ENCODE measurements around the gene NOP53. TPM values are rescaled to one million over a fixed set of nuclear protein-coding genes. Genes with fewer than 3 reads are reported as not detected.
"Not testable (repeated sequence)": the region's sequence is repeated elsewhere in the genome, so short reads cannot be mapped to it uniquely, and the experiment has no call there.

NOP53 gene
- total RNA-seq, 1 experiment from 2014 or later, result 146 TPM

- ChIA-PET CTCF (no interaction called here), POLR2A (ENCODE audit: low non-redundant PET) (no interaction called here)
These were observed 57.2 kb downstream of the NOP53 start for GRCh38 chr19:47802521-47803043.

GRCh38 chr19:47803148-47803547 lies 57.8 kb downstream of the NOP53 start:
- POLR2A ChIA-PET (ENCODE audit: low non-redundant PET); H3K4me3 ChIP-seq (ENCODE audit: low read depth, low read length, poor library complexity, severe bottlenecking); H3K9me3 ChIP-seq (ENCODE audit: low read depth, low read length, poor library complexity, severe bottlenecking); BruUV-seq (replicated peaks); H3K27me3 ChIP-seq (replicated peaks; ENCODE audit: insufficient read depth, low read depth, low read length, poor library complexity); H3K4me1 ChIP-seq (ENCODE audit: insufficient read depth, low read length, poor library complexity, severe bottlenecking); DNase-seq (ENCODE audit: low spot score); intact Hi-C loops (cut with micrococcal nuclease; ENCODE audit: unreplicated experiment); CTCF ChIA-PET; H3K36me3 ChIP-seq (ENCODE audit: insufficient read depth, low read length, poor library complexity, severe bottlenecking); H3K27ac ChIP-seq (ENCODE audit: low read depth, low read length, poor library complexity, severe bottlenecking): not testable (repeated sequence)

More at GRCh38 chr19:47802521-47803043, 57.2 kb downstream of the NOP53 start:
- Histone ChIP-seq H3K27ac (ENCODE audit: low read depth, low read length, poor library complexity, severe bottlenecking) (no peak overlapping the region), H3K4me3 (ENCODE audit: low read depth, low read length, poor library complexity, severe bottlenecking) (no peak overlapping the region), H3K9me3 (ENCODE audit: low read depth, low read length, poor library complexity, severe bottlenecking) (no peaks in the 10 kb centered on the region), H3K36me3 (ENCODE audit: insufficient read depth, low read length, poor library complexity, severe bottlenecking) (no peaks in the 10 kb centered on the region), H3K4me1 (ENCODE audit: insufficient read depth, low read length, poor library complexity, severe bottlenecking) (no peaks in the 10 kb centered on the region), H3K27me3 (replicated peaks; ENCODE audit: insufficient read depth, low read depth, low read length, poor library complexity) (no peaks in the 10 kb centered on the region)
- intact Hi-C loops (cut with micrococcal nuclease; ENCODE audit: unreplicated experiment), result no loop called here
- no peak for DNase-seq (ENCODE audit: low spot score)
- no peak for TF ChIP-seq EZH2 (IDR thresholded peaks at IDR 0.05; ENCODE audit: borderline replicate concordance, low read depth, low read length, poor library complexity, severe bottlenecking)
- no TSS peak for BruUV-seq (replicated peaks)

- H3K27ac ChIP-seq (ENCODE audit: low read depth, low read length, poor library complexity, severe bottlenecking); H3K4me3 ChIP-seq (ENCODE audit: low read depth, low read length, poor library complexity, severe bottlenecking); H3K36me3 ChIP-seq (ENCODE audit: insufficient read depth, low read length, poor library complexity, severe bottlenecking); BruUV-seq (replicated peaks); CTCF ChIA-PET; POLR2A ChIA-PET (ENCODE audit: low non-redundant PET); H3K27me3 ChIP-seq (replicated peaks; ENCODE audit: insufficient read depth, low read depth, low read length, poor library complexity); DNase-seq (ENCODE audit: low spot score); H3K9me3 ChIP-seq (ENCODE audit: low read depth, low read length, poor library complexity, severe bottlenecking); intact Hi-C loops (cut with micrococcal nuclease; ENCODE audit: unreplicated experiment); H3K4me1 ChIP-seq (ENCODE audit: insufficient read depth, low read length, poor library complexity, severe bottlenecking): not testable (repeated sequence)
These were observed 58.3 kb downstream of the NOP53 start for GRCh38 chr19:47803671-47804070.

GRCh38 chr19:47804451-47804850 lies 59.1 kb downstream of the NOP53 start, which contains the start of gene TPRX1:
TSS of gene TPRX1 (minus strand) at chr19:47804551. CDS start at chr19:47804539, 12 bp downstream.
- H3K27me3 ChIP-seq (replicated peaks; ENCODE audit: insufficient read depth, low read depth, low read length, poor library complexity); H3K27ac ChIP-seq (ENCODE audit: low read depth, low read length, poor library complexity, severe bottlenecking); intact Hi-C loops (cut with micrococcal nuclease; ENCODE audit: unreplicated experiment); H3K9me3 ChIP-seq (ENCODE audit: low read depth, low read length, poor library complexity, severe bottlenecking); H3K4me1 ChIP-seq (ENCODE audit: insufficient read depth, low read length, poor library complexity, severe bottlenecking); POLR2A ChIA-PET (ENCODE audit: low non-redundant PET); H3K36me3 ChIP-seq (ENCODE audit: insufficient read depth, low read length, poor library complexity, severe bottlenecking); H3K4me3 ChIP-seq (ENCODE audit: low read depth, low read length, poor library complexity, severe bottlenecking); DNase-seq (ENCODE audit: low spot score); CTCF ChIA-PET; BruUV-seq (replicated peaks): not testable (repeated sequence)

GRCh38 chr19:47805313-47805712 lies 60.0 kb downstream of the NOP53 start:
- Histone ChIP-seq H3K4me3 (ENCODE audit: low read depth, low read length, poor library complexity, severe bottlenecking) (no peak overlapping the region), H3K9me3 (ENCODE audit: low read depth, low read length, poor library complexity, severe bottlenecking) (no peaks in the 10 kb centered on the region), H3K4me1 (ENCODE audit: insufficient read depth, low read length, poor library complexity, severe bottlenecking) (no peaks in the 10 kb centered on the region), H3K27me3 (replicated peaks; ENCODE audit: insufficient read depth, low read depth, low read length, poor library complexity) (no peaks in the 10 kb centered on the region), H3K36me3 (ENCODE audit: insufficient read depth, low read length, poor library complexity, severe bottlenecking) (no peaks in the 10 kb centered on the region), H3K27ac (ENCODE audit: low read depth, low read length, poor library complexity, severe bottlenecking) (no peak overlapping the region)
- DNase-seq (ENCODE audit: low spot score), result no peak
- intact Hi-C loops (cut with micrococcal nuclease; ENCODE audit: unreplicated experiment), result no loop called here
- ChIA-PET CTCF (no interaction called here), POLR2A (ENCODE audit: low non-redundant PET) (no interaction called here)
- no peak for TF ChIP-seq CTCF (conservative IDR thresholded peaks at IDR 0.05; ENCODE audit: low read depth, low read length)
- TF ChIP-seq EZH2 (IDR thresholded peaks at IDR 0.05; ENCODE audit: borderline replicate concordance, low read depth, low read length, poor library complexity, severe bottlenecking), result no peak
- no TSS peak for BruUV-seq (replicated peaks)
